H1 (cell line): ENCODE results near the gene LDLRAD4. TPM values are rescaled to one million over a fixed set of nuclear protein-coding genes. Genes with fewer than 3 reads are reported as not detected.

Source experiments
- CTCF ChIA-PET: fragments of 300-600 bp; sonication (Branson Sonifier 250); formaldehyde crosslinking; loops from one replicate; lab custom pipeline; 2021; ENCODE audit not compliant: partially characterized antibody; lab: Charles Lee
- POLR2A ChIA-PET: fragments of 300-600 bp; sonication (Branson Sonifier 250); formaldehyde crosslinking; loops from one replicate; lab custom pipeline; 2021; ENCODE audit warnings: inconsistent platforms; ENCODE audit not compliant: partially characterized antibody; lab: Charles Lee
- DNase-seq, 2 experiments: peaks; one replicate each; pipeline versions ENCODE4 v3.0.0 to v3.0.0-alpha.2; 2010 to 2022; ENCODE audit warnings: low spot score in 2 of 2, low read depth in 1 of 2, mixed read lengths in 1 of 2
- FAIRE-seq: peaks from 2 replicates; lab custom pipeline; 2011; peaks lifted over from hg19 to GRCh38; lab: Jason Lieb, UNC
- H2AFZ ChIP-seq: 2 replicates; pipeline ENCODE4 v1.8.1; 2012; ENCODE audit warnings: low read length, inconsistent platforms
- H2AK5ac ChIP-seq: 2 replicates; pipeline ENCODE4 v1.6.1; 2013; ENCODE audit warnings: low read depth, low read length
- H2BK120ac ChIP-seq: replicated peaks from 2 replicates; pipeline ENCODE3; 2013; ENCODE audit warnings: low read depth, low read length, inconsistent platforms
- H2BK12ac ChIP-seq: 2 replicates; pipeline ENCODE4 v1.6.1; 2013; ENCODE audit warnings: low read depth, low read length
- H2BK15ac ChIP-seq: 2 replicates; pipeline ENCODE4 v1.6.1; 2013; ENCODE audit warnings: low read length
- H2BK20ac ChIP-seq: 2 replicates; pipeline ENCODE4 v1.6.1; 2013; ENCODE audit warnings: low read length
- H2BK5ac ChIP-seq: 2 replicates; pipeline ENCODE4 v1.6.1; 2013; ENCODE audit warnings: low read depth, low read length
- H3K14ac ChIP-seq: 2 replicates; pipeline ENCODE4 v1.6.1; 2013; ENCODE audit warnings: inconsistent platforms; ENCODE audit not compliant: insufficient read length
- H3K18ac ChIP-seq: 2 replicates; pipeline ENCODE4 v1.6.1; 2013; ENCODE audit warnings: low read length; ENCODE audit errors: extremely low read depth
- H3K23ac ChIP-seq: 2 replicates; pipeline ENCODE4 v1.6.1; 2013; ENCODE audit warnings: inconsistent platforms; ENCODE audit not compliant: insufficient read length
- H3K23me2 ChIP-seq: 2 replicates; pipeline ENCODE4 v1.6.1; 2013; ENCODE audit warnings: low read depth, low read length
- H3K27ac ChIP-seq: 2 replicates; pipeline ENCODE4 v1.6.1; 2011; ENCODE audit warnings: low read depth, low read length, inconsistent platforms
- H3K27me3 ChIP-seq, 4 experiments: replicated peaks in 1 of 4; 1 replicate in 1 of 4; 2 replicates in 3 of 4; pipeline versions ENCODE4 v1.6.1 to v1.8.1; 2011 to 2013; ENCODE audit warnings: low read length in 3 of 4, mild to moderate bottlenecking in 3 of 4, inconsistent platforms in 2 of 4, mixed read lengths in 2 of 4, moderate library complexity in 1 of 4; ENCODE audit not compliant: control insufficient read depth in 3 of 4, insufficient read depth in 3 of 4; ENCODE audit errors: extremely low read depth in 1 of 4
- H3K36me3 ChIP-seq, 4 experiments: 2 replicates each; pipeline versions ENCODE4 v1.6.1 to v1.8.1; 2011 to 2013; ENCODE audit warnings: mild to moderate bottlenecking in 4 of 4, low read length in 3 of 4, moderate library complexity in 2 of 4, control low read depth in 1 of 4, inconsistent platforms in 1 of 4; ENCODE audit not compliant: insufficient read depth in 4 of 4, control insufficient read depth in 2 of 4
- H3K4ac ChIP-seq: replicated peaks from 2 replicates; pipeline ENCODE3; 2013; ENCODE audit warnings: low read length, low read depth, mixed read lengths, inconsistent platforms; ENCODE audit not compliant: insufficient read length
- H3K4me1 ChIP-seq, 4 experiments: replicated peaks in 1 of 4; 1 replicate in 1 of 4; 2 replicates in 3 of 4; pipeline versions ENCODE4 v1.6.1 to v1.8.1; 2011 to 2013; ENCODE audit warnings: low read length in 3 of 4, inconsistent platforms in 2 of 4, mixed read lengths in 1 of 4; ENCODE audit not compliant: insufficient read depth in 4 of 4, control insufficient read depth in 3 of 4
- H3K4me2 ChIP-seq, 2 experiments: 2 replicates each; pipeline versions ENCODE4 v1.6.1 to v1.8.1; 2011 to 2013; ENCODE audit warnings: low read depth in 2 of 2, low read length in 2 of 2, control low read depth in 1 of 2, inconsistent platforms in 1 of 2, mild to moderate bottlenecking in 1 of 2; ENCODE audit not compliant: insufficient read depth in 1 of 2
- H3K4me3 ChIP-seq, 4 experiments: fragments of 200-600, 300-600 bp in 1 of 4; sonication (generic), shearing (Covaris generic), sonication (Bioruptor Twin) in 1 of 4; 2 replicates each; pipeline versions ENCODE4 v1.5.1 to v1.8.1; 2011 to 2016; ENCODE audit warnings: low read length in 4 of 4, low read depth in 3 of 4, control low read depth in 2 of 4, inconsistent platforms in 2 of 4, mild to moderate bottlenecking in 2 of 4, mixed read lengths in 1 of 4, moderate library complexity in 1 of 4; ENCODE audit not compliant: insufficient read depth in 2 of 4; ENCODE audit errors: extremely low read depth in 1 of 4
- H3K56ac ChIP-seq: replicated peaks from 2 replicates; pipeline ENCODE3; 2013; ENCODE audit warnings: low read depth, mild to moderate bottlenecking, mixed read lengths, low read length, inconsistent platforms; ENCODE audit not compliant: insufficient read length
- H3K79me1 ChIP-seq: 2 replicates; pipeline ENCODE4 v1.6.1; 2013; ENCODE audit warnings: low read depth, low read length, control low read depth
- H3K79me2 ChIP-seq, 2 experiments: 2 replicates each; pipeline versions ENCODE4 v1.6.1 to v1.8.1; 2012 to 2013; ENCODE audit warnings: low read length in 2 of 2, mild to moderate bottlenecking in 2 of 2, inconsistent platforms in 1 of 2; ENCODE audit not compliant: insufficient read depth in 2 of 2, control insufficient read depth in 1 of 2
- H3K9ac ChIP-seq, 4 experiments: replicated peaks in 1 of 4; 1 replicate in 1 of 4; 2 replicates in 3 of 4; pipeline versions ENCODE4 v1.6.1 to v1.8.1; 2011 to 2013; ENCODE audit warnings: low read depth in 3 of 4, low read length in 3 of 4, control low read depth in 2 of 4, mild to moderate bottlenecking in 2 of 4, moderate library complexity in 2 of 4, inconsistent platforms in 1 of 4; ENCODE audit errors: extremely low read depth in 1 of 4
- H3K9me3 ChIP-seq, 2 experiments: 2 replicates each; pipeline versions ENCODE4 v1.6.1 to v1.8.1; 2012 to 2013; ENCODE audit warnings: mild to moderate bottlenecking in 2 of 2, moderate library complexity in 2 of 2, control low read depth in 1 of 2, inconsistent platforms in 1 of 2, low read depth in 1 of 2, low read length in 1 of 2, mixed read lengths in 1 of 2; ENCODE audit not compliant: insufficient read depth in 2 of 2
- H4K20me1 ChIP-seq, 2 experiments: replicated peaks in 1 of 2; 2 replicates each; pipeline versions ENCODE3 to v1.8.1; 2011 to 2013; ENCODE audit warnings: inconsistent platforms in 2 of 2, low read length in 2 of 2, mild to moderate bottlenecking in 1 of 2; ENCODE audit not compliant: insufficient read depth in 2 of 2, control insufficient read depth in 1 of 2
- H4K5ac ChIP-seq: 2 replicates; pipeline ENCODE4 v1.6.1; 2013; ENCODE audit warnings: low read length, low read depth, mixed read lengths, inconsistent platforms; ENCODE audit not compliant: insufficient read length
- H4K8ac ChIP-seq: 2 replicates; pipeline ENCODE4 v1.8.0; 2013; ENCODE audit warnings: mild to moderate bottlenecking, moderate library complexity, low read length, inconsistent platforms; ENCODE audit not compliant: insufficient read depth; ENCODE audit errors: extremely low read depth
- H4K91ac ChIP-seq: replicated peaks from 2 replicates; pipeline ENCODE3; 2013; ENCODE audit warnings: low read length, mixed read lengths, inconsistent platforms; ENCODE audit not compliant: insufficient read length
- RFX5 ChIP-seq: IDR thresholded peaks from 2 replicates; pipeline ENCODE4 v1.6.1; 2011; ENCODE audit warnings: low read depth, low read length, improper control_type of control experiment, borderline replicate concordance
- WGBS, 2 experiments: shearing (Covaris generic) in 1 of 2; methylation state at CpG; one replicate each; pipeline versions ENCODE4 v1.1.6 to v1.1.7; 2013 to 2015; ENCODE audit warnings: low lambda C conversion rate in 2 of 2, mixed read lengths in 2 of 2, inconsistent platforms in 1 of 2, low coverage in 1 of 2, missing lambda C conversion rate in 1 of 2; ENCODE audit not compliant: insufficient replicate concordance in 2 of 2, insufficient coverage in 1 of 2, insufficient read length in 1 of 2; ENCODE audit errors: extremely low coverage in 1 of 2, missing lambda C conversion rate in 1 of 2; 5-methylcytosine and 5-hydroxymethylcytosine counted together
- polyA plus RNA-seq, 7 experiments: library from polyadenylated mRNA; depleted of rRNA in 3 of 7; stranded (reverse) in 5 of 7; unstranded in 2 of 7; fragments of >200 nt in 5 of 7; fragments of 200-250 nt in 2 of 7; gene quantifications; 1 replicate in 5 of 7; 2 replicates in 1 of 7; 4 replicates in 1 of 7; pipeline versions ENCODE4 v1.2.1 to v1.2.3, GENCODE V29; 2011 to 2013; ENCODE audit warnings: missing spikeins in 2 of 7, mixed read lengths in 2 of 7
- total RNA-seq: library from RNA; stranded (reverse); fragmentation: NEBNext Ultra II Directional; extraction: Animal tissue kit (Norgen Biotek cat#: 25700); gene quantifications from 2 replicates; pipeline ENCODE4 v1.2.1, GENCODE V29; 2021

LDLRAD4 gene
- total and polyA plus RNA-seq, 2 of the 8 experiments (the other 6 are each of a cell fraction or from before 2014, with no cell fraction given): 0.77 to 1.4 TPM

DNA sequence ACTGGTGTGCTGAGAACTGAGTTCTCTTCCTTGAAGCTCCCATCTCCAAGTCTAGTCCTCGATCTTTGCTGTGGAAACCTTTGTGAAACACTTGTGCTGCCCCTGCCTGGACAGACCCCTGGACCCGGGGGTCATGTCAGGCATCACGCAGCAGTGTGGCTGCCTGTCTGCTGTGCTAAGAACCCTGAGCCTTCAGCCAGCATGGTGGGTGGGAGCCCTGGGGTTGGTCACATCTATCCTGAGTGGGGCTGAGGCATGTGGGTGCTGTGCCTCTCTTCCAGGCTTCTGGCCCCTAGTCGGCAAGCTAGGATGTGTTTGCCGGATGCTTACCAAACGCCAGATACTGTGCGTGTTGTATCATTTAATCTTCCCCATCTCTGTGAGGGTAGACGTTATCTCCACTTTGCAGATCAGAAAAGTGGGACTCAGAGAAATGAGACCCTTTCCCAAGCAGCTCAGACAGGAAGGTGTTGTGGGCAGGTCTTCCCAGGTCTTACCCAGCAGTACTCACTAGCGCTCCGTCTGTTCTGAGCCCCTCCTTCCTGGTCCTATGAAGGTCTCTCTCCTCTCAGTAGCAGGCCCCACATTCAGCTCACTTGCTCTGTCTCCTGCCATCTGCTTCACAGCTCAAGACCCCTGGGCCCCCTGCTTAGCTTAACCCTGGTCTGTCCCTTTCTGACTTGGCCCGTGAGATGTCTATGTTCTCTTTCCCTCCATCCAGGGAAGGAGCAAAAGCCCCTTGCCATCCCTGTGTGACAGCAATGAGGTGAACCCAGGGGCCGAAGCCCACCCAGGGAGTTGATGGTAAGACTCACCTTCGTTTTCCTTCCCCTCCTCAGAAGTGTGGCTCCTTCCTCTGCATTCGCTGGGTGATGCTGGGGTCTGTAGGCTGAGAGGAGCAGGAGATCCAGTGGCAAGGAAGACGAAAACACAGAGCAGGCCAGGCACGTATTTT, 265.0 kb downstream of the LDLRAD4 start:
- Histone ChIP-seq H2BK20ac (no peak overlapping the region), H2BK15ac (0 out of 2 replicates have a peak overlapping the region, but pooled peaks have one; percentile 46), H3K4ac (no peak overlapping the region), H3K79me1 (no peaks in the 10 kb centered on the region), H3K27ac (no peak overlapping the region), H2BK5ac (no peak overlapping the region), H3K4me3 (no peak overlapping the region), H2AK5ac (no peak overlapping the region), H2AFZ (no peak overlapping the region), H3K18ac (no peak overlapping the region), H3K79me2 (no peaks in the 10 kb centered on the region), H3K9me3 (no peaks in the 10 kb centered on the region), H4K91ac (no peak overlapping the region), H3K27me3 (no peaks in the 10 kb centered on the region), H3K56ac (no peak overlapping the region), H3K14ac (no peak overlapping the region), H4K5ac (no peak overlapping the region), H2BK120ac (no peak overlapping the region), H3K23ac (no peak overlapping the region), H3K23me2 (no peaks in the 10 kb centered on the region), H4K8ac (no peak overlapping the region), H3K9ac (no peak overlapping the region), H4K20me1 (peaks cover 0 to 1% of the 10 kb centered on the region in 2 experiments), H2BK12ac (no peak overlapping the region), H3K4me1 (peaks cover 0 to 8% (median 3%) of the 10 kb centered on the region in 4 experiments; a peak in 5 of 7 replicates), H3K4me2 (no peak overlapping the region), H3K36me3 (no peaks in the 10 kb centered on the region)
- DNase-seq (no peak), FAIRE-seq (no peak)
- POLR2A ChIA-PET: no interaction called here
- 87% methylated on average over 16 of the region's 16 CpGs; no CpG with 5 or more reads in 1 of the 2 experiments for WGBS, 2 experiments
- CTCF ChIA-PET: interaction anchor here (0.6 to 0.9 kb wide), 3 partner anchors 9 to 1435 kb away, joined by 3 read pairs; no protein-coding TSS in a partner anchor
- no peak for TF ChIP-seq RFX5
